Activated T-cell treated with anti-CD3 and anti-CD28 coated beads for 48 hours (primary cell): ENCODE data around the gene FLYWCH1.
A peak's percentile ranks its signal among the peaks of the same experiment; 100 is the strongest.

Experiments used
- DNase-seq: peaks from one replicate; pipeline ENCODE4 v3.0.0-alpha.2; 2020; ENCODE audit warnings: low read depth

The FLYWCH1 gene, protein sequence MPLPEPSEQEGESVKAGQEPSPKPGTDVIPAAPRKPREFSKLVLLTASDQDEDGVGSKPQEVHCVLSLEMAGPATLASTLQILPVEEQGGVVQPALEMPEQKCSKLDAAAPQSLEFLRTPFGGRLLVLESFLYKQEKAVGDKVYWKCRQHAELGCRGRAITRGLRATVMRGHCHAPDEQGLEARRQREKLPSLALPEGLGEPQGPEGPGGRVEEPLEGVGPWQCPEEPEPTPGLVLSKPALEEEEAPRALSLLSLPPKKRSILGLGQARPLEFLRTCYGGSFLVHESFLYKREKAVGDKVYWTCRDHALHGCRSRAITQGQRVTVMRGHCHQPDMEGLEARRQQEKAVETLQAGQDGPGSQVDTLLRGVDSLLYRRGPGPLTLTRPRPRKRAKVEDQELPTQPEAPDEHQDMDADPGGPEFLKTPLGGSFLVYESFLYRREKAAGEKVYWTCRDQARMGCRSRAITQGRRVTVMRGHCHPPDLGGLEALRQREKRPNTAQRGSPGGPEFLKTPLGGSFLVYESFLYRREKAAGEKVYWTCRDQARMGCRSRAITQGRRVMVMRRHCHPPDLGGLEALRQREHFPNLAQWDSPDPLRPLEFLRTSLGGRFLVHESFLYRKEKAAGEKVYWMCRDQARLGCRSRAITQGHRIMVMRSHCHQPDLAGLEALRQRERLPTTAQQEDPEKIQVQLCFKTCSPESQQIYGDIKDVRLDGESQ

GRCh38 chr16:2911638-2912329 is at the start of gene FLYWCH1:
Gene FLYWCH1, plus strand, starts transcription at chr16:2911931. Its CDS starts 17,755 bp downstream, at chr16:2929686.
- peak; percentile 99 for DNase-seq

DNA sequence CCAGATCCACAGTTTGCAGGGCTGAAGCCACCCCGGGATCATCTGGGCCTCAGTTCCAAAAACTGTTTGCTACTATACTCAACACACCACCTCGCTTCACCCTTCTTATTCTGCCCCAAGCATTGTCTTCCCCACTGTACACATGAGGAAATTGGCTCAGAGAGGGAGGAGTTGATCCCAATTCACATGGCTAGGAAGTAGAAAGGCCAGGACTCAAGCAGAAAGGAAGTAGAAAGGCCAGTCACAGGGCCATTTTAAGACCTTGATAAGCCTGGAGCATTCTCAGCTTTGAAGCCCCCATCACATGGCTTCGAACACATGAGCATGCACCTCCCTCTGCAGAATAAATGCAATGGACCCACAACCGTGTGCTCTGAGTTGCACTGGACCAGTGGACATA is 46.1 kb upstream of the FLYWCH1 start:
- DNase-seq, result no peak

- no peak for DNase-seq
Observed at GRCh38 chr16:2866431-2866830, 45.3 kb upstream of the FLYWCH1 start.

DNA sequence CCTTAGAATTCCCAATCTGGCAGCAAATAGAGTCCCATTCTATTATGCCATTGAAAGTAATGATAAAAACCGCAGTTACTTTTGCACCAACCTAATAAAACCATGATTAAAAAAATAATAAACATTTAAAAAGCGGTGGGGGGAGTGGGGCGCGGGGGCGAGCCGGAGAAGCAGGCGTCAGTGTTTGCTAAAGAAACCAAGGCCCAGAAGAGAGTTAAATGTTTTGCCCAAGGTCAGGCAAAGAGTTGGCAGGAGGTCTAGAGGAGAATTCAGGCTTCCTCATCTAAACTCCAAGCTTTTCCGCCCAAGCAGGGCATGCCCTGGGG is 44.1 kb upstream of the FLYWCH1 start:
- no peak for DNase-seq

DNA sequence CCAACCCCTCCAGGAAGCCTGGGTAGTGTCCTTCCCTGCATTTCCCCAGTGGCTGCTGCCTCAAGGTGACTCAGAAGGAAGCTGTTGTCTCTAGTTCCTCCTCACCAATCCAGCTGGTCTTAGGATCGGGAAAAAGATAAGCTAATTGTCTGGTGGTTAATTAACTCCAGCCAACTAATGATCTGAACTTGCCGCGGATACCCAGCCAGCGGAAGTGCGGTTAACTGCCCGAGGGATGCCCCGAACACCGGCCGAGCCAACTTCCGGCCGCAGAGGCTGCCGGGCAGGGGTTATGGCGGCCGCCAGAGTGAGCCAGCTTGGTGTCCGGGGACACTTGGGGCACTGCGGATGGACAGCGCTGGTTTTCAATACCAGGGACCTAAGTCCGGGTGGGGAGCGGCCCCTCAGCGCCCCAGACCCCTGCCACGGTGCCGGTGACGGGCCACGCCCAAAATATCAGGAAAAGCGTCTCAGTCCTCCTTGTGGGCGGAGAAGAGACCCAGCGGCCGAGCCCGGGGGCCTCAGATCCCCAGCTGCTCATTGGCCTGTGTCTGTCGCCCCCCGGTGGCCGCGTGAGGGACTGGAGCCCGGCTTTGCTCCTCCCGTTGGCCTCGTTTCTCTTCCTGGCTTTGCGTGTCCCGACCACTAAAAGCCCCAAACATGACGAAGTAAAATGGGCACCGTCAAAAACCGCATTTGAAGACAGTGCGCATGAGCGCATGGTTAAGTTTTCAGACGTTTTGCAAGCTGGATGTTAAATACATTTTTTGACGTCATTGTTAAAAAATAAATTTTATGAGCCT is 43.5 kb upstream of the FLYWCH1 start:
- DNase-seq, result peak; percentile 96

DNA sequence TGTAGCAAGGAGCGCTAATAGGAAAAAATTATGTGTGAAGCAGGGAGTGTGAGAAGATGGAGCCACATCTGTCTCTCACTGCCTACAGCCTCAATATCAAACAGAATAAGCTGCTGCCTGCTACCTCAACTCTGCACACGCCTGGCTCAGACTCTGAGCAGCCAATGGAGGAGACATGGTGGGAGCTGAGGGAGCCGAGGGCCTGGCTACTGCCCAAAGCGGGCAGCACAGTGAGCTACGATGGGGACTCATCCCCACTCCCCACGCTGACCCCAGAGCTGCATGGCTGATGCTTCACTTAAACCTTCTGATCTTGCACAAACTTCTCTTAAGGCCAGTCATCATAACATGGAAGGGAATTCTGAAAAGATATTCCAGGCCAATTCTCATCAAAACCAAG is 39.8 kb upstream of the FLYWCH1 start:
- DNase-seq, result no peak

DNA sequence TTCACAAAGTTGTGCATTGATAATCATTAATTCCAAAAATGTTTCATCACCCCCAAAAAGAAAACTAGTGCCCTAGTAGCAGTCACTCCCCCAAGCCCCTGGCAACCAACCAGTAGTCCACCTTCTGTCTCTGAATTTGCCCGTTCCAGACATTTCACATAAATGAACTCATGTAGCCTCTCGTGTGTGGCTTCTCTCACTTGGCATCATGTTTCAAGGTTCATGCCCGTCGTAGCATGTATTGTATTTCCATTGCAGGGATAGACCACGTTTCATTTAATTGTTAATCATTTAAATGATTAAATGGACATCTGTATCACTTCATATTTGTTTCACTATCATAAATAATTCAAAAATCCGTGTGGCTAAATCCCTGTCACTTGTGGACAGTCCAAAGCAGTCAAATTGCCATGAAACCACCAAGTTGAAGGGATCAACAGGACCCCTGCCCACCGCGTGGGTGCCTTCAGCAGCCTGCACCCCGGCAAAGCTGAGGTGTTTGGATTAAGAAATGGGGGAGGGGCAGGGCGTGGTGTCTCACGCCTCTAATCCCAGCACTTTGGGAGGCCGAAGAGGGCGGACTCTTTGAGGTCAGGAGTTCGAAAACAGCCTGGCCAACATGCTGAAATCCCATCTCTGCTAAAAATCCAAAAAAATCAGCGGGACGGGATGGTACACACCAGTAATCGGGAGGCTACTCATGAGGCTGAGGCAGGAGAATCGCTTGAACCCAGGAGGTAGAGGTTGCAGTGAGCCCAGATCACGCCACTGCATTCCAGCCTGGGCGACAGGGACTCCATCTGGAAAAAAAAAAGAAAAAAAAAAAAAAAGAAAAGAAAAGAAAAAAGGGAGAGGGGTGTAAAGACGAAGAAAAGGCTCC is 37.5 kb upstream of the FLYWCH1 start:
- no peak for DNase-seq

- peak; percentile 71 for DNase-seq
Observed at GRCh38 chr16:2874912-2875362, 36.8 kb upstream of the FLYWCH1 start.

- DNase-seq, result no peak
Observed at GRCh38 chr16:2879854-2880508, 31.8 kb upstream of the FLYWCH1 start.

DNA sequence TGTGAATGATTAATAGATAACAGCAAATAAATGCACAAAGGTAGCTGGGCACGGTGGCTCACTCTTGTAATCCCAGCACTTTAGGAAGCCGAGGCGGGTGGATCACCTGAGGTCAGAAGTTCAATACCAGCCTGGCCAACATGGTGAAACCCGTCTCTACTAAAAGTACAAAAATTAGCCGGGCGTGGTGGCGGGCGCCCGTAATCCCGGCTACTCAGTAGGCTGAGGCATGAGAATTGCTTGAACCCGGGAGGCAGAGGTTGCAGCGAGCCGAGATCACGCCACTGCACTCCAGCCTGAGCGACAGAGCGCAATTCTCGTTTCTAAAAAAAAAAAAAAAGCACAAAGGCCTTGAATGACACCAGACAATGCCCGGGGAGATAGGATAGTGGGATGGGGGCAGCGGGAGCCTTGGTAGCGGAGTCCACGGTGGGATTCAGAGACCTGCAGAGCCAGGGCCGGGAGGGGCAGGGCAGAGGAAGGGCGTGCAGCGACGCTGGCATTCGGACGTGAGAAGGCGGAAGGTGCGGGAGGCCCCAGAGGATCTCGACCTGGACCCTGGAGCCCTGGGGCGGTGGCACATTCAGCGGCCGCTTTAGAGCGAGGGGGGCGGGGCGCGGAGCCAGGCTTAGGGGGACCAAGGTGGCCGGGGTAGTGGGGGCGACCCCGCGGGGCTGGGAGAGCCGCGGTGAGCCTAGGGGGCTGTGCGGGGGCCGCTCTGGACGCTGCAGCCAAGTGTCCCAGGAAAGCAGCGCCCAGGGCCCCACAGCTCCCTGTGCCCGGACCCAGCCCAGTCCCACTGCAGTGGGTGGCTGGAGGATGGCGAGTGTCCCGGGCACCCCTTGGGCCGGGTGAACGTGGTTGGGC is 29.7 kb upstream of the FLYWCH1 start:
- DNase-seq, result no peak

DNA sequence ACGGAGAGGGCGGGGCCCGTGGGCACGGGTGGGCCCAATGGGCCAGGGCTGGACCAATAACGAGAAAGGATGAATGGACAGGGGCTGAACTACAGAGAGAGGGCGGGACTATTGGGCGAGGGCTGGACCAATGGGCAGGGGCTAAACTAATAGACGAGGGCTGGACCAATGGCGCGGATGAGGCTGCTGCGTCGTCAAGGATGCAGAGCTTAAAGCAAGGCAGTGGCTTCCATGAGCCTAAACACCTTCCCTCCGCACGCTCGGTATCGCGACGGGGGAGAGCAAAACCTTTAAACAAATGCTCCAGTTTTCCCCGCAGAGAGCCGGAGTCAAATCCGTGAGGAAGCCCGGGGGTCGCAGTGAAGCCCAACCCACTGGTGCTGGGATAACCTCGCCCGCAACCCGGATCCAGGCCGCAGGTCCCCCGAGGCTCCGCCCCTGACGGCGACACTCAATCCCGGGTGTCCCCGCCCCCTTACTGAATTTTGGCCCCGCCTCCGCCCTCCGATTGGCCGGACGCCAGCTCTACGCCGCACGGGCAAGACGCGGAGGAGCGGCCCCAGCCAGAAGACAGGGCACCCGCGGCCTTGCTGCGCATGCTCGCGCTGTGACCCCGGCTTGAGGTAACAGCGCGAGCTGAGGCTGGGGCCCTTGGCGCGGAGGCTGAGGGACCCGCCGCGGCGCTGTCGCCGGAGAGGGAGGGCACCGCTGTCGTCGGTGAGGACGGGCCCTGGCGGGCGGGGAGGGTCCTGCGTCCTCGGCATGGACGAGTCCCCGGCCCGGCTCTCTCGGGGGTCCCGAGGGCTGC is 28.9 kb upstream of the FLYWCH1 start, which contains the start of gene FLYWCH2:
FLYWCH2 (plus strand) TSS at position 566 of the 808 bp plus-strand sequence. CDS start 13,235 bp downstream, outside the sequence.
- peak; percentile 100 for DNase-seq

GRCh38 chr16:2883458-2883908 is 28.2 kb upstream of the FLYWCH1 start:
- DNase-seq, result no peak

DNA sequence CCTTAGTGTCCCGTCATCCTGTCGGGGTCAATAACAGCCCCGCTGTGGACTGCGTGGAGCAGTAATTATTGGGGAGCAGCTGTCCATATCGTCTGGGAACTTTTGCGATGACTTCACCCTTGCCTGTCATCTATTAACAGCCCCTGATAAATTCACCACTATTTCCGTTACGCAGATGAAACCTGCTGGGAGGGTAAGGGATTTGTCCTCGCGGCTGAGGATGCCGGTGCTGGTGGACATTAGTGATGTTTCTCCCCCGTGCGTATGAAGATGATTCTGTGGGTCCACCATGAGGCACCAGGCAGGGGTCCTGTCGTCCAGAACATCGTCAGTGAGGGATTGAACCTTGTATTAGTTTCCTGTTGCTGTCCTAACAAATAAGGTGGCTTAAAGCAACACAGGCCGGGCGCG is 27.7 kb upstream of the FLYWCH1 start:
- DNase-seq, result no peak

GRCh38 chr16:2894231-2894630 is 17.5 kb upstream of the FLYWCH1 start:
- DNase-seq, result no peak

DNA sequence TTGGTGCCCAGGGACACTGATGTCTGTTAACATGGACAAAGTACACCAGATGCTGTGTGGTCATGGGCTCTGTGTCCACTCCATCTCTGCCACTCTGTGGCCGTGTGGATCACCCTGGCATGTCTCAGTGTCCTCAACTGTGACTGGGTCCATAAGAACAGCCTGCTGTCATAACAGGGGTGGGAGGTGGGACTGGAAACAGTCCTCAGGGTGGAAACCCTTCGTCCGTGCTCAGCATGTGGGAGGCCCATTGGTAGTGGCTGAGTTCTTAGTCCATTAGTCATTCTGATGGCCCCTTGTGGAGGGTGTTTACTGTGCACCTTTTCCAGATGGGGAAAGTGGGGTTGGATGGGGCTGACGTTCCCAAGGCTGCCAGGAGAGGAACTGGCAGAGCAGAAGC is 15.9 kb upstream of the FLYWCH1 start:
- no peak for DNase-seq

DNA sequence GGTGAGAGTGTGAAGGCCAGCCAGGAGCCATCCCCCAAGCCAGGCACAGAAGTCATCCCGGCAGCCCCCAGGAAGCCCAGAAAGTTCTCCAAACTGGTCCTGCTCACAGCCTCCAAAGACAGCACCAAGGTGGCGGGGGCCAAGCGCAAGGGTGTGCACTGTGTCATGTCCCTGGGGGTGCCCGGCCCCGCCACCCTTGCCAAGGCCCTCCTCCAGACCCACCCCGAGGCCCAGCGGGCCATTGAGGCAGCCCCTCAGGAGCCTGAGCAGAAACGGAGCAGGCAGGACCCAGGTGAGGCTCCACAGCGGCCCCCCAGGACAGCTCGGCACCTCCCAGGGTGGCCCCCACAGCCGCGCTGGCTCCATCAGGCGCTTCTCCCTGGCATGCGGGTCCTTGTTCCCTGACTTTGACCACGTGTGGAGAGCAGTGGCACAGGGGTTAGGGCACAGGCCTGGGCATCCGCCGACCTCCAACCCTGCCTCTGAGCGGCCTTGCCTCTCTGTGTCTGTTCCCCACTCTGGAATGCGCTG is 15.2 kb upstream of the FLYWCH1 start:
- no peak for DNase-seq

GRCh38 chr16:2897110-2897509 is 14.6 kb upstream of the FLYWCH1 start:
- no peak for DNase-seq
